ENCODE results near the gene FAM181A.
A peak's percentile ranks its signal among the peaks of the same experiment; 100 is the strongest.

The FAM181A gene

DNA sequence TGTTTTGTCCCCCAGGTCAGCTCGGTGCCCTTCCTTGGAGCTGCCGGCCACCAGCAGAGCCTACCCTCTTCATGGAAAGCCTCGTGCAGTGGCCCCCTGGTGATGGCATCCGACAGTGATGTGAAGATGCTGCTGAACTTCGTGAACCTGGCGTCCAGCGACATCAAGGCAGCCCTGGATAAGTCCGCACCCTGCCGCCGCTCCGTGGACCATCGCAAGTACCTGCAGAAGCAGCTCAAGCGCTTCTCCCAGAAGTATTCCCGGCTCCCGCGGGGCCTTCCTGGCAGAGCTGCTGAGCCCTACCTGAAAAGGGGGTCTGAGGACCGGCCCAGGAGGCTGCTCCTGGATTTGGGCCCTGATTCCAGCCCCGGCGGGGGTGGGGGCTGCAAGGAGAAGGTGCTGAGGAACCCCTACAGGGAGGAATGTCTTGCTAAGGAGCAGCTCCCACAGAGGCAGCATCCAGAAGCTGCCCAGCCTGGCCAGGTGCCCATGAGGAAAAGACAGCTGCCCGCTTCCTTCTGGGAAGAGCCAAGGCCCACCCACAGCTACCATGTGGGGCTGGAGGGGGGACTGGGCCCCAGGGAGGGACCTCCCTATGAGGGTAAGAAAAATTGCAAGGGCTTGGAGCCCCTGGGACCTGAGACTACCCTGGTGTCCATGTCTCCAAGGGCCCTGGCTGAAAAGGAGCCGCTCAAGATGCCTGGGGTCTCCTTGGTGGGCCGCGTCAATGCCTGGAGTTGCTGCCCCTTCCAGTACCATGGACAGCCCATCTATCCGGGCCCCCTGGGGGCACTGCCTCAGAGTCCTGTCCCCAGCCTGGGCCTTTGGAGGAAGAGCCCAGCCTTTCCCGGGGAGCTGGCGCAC lies 1.3 kb downstream of the FAM181A start:
- DNase-seq (ENCODE audit: low read depth in 2 of 2, low spot score in 1 of 2), result no peak

DNA sequence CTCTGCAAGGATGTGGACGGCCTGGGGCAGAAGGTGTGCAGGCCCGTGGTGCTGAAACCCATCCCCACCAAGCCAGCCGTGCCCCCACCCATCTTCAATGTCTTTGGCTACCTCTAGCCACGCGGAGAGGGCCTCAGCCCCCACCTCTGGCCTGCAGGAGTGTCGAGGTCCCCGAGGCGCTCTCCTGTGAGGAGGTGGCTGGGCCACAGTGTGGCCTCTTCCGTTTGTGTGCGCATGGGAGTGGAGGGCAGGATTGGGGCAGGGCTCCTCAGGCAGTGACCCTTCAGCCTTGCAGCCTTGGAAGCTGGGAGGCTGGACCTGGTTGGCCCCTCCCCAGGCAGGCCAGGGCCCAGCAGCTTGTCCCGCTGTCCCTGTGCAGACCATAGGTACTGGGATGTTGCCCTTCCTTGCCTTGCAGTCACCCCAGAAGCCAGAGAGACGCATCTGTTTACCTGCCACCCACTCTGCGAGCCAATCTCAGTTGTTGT lies 1.9 kb downstream of the FAM181A start:
- no peak for DNase-seq (ENCODE audit: low read depth in 2 of 2, low spot score in 1 of 2)

DNA sequence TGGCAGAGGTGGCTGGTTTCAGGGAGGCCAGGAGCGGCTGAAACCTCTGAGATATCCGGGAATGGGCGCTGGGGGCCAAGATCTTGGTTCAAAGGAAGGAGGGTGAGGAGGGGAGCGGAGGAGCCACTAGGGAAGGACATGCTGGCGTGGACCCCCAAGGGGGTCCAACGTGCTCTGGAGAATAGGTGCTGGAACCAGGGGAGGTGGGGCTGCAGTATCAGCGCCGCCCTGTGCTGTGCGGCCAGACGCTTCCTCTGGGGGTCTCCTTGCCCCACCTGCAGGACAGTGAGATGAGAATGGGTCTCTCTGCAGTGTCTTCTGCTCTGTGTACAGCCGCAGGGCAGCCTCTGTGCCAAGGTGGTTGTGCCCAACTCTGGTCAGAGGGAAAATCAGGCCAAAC lies 2.5 kb downstream of the FAM181A start:
- no peak for DNase-seq (ENCODE audit: low read depth in 2 of 2, low spot score in 1 of 2)

DNA sequence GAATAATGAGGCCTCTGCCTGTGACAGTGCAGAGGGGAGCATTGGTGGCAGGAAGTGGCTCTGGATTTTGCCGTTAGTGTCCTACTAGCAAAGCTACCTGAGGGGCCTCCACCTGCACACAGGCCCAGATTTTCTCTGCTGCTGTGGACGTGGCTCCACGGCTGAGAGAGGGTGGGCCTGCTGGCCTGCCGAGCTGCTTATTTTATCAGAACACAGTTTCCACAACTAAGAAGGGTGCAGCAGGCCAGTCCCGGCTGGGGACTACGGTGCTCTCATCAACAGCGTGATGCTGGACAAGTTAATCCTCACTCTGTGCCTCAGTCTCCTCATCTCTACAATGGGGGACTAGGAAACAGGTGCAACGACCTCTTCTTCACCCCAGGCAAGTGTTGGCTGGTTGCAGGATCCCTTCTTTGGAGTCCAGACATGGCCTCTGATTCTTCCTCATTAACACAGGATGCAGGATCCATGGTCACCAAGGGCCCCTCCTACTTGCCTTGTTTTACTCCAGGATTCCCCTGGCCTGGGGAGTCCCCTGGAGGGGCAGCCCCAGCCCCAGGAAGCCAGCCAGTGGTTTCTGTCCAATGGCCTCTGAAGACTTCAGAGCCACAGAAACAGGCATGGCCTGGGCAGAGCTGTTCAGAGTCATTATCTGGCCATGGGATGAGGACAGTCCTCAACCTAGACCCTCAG lies 3.3 kb downstream of the FAM181A start:
- no peak for DNase-seq (ENCODE audit: low read depth in 2 of 2, low spot score in 1 of 2)

DNA sequence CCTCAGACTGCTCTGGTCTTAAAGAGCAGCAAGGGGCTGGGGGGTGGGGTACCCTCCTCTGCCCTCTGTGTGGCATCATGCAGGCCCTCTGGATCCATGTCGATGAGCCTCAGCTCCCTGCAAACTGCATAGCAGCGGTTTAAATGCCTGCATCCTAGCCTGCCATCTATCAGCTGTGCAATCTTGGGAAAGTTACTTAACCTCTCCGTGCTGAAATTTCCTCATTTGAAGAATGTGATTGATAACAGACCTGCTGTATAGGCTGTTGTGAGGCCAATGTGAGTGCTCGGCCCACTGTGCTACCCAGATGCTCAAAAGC lies 3.8 kb downstream of the FAM181A start:
- DNase-seq (ENCODE audit: low read depth in 2 of 2, low spot score in 1 of 2), result no peak

DNA sequence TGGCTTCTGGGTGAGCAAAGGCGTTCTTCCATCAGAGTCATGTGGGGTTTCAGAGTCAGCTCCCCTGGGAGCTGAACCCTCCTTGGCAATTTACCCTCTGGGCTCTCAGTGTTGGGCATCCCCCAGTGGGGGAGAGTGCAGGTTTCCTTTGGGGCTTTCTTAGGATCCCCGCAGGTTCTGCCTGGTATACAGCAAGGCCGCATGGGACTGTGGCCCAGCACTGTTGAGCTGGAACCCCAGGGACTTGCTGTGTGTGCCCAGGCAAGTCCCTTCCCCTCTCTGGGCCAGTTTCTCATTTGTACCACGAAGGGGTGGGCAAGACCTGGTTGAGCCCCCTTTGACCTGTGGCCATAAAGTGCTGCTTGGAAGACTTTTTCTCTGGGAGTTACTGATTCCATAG lies 5.5 kb downstream of the FAM181A start:
- no peak for DNase-seq (ENCODE audit: low read depth in 2 of 2, low spot score in 1 of 2)

DNA sequence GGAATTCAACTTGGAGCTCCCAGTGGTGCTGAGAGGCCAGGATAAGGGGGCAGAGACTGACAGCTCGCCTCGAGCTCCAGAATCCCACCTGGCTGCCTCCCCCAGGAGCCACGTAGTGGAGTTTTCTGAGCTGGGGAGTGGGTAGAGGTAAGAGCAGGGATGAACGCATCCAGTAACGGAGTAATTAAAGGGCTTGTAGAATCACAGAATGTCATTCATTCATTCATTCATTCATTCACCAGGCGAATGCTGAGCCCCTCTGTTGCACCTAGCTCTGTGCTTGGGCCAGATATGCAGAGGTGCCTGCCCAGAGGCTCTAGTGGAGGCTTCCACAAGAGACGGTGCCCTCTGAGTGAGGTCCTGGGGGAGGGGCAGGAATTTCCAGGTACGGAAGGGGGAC lies 8.1 kb downstream of the FAM181A start:
- no peak for DNase-seq (ENCODE audit: low read depth in 2 of 2, low spot score in 1 of 2)

DNA sequence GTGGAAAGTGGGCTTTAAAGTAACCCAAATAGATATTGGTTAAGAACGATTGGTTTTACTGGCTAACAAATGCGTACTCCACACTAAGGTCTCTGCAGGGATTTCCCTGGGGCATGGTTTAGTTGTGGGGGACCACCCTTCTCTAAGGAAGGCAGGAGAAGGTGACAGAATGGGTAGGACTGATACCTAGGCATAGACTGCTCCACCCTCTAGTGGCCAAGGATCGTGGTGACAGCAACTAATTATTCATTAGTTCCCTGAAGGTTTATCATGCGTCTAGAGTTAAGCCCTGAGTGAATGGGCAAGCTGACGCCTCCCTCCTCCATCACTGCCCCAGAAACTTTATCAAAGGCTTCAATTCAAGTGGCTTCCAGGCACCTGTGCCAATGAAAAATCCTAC lies 9.1 kb downstream of the FAM181A start:
- DNase-seq (ENCODE audit: low read depth in 2 of 2, low spot score in 1 of 2), result no peak

DNA sequence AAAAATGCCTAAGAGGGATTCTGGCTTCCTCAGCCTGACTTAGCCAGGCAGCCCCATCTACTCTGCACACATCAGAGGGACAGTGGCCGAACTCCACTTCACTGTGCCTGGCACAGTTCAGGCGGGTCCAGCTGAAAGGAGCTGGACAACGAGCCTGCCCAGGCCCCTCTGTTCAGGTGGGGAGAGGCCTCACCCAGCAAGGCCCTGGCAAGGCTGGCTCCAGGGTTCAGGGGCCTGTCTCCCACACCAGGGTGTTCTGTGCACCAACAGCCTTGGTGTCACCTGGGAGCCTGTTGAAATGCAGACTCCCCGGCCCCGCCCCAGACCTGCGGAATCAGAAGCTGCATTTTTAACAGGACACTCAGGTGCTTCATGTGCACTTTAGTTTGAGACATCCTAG lies 9.8 kb downstream of the FAM181A start:
- no peak for DNase-seq (ENCODE audit: low read depth in 2 of 2, low spot score in 1 of 2)

DNA sequence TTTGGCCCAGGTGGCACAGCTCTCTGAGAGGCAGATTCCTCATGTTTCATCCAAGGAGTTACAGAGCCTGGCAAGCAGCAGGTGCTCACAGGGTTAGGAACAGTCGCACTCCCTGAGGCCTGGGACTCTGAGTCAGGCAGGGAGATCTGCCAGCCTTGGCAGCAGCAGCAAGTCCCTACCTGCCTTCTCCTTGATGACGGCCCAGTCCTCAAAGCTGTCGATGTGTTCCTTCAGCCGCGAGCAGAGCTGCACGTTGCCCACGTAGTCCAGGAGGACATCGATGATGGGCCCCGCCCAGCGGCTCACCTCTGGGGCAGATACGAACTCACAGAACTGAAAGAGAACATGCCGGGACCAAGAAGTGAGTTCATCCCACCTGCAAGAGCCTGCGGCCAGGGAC lies 10.4 kb downstream of the FAM181A start:
- no peak for DNase-seq (ENCODE audit: low read depth in 2 of 2, low spot score in 1 of 2)

DNA sequence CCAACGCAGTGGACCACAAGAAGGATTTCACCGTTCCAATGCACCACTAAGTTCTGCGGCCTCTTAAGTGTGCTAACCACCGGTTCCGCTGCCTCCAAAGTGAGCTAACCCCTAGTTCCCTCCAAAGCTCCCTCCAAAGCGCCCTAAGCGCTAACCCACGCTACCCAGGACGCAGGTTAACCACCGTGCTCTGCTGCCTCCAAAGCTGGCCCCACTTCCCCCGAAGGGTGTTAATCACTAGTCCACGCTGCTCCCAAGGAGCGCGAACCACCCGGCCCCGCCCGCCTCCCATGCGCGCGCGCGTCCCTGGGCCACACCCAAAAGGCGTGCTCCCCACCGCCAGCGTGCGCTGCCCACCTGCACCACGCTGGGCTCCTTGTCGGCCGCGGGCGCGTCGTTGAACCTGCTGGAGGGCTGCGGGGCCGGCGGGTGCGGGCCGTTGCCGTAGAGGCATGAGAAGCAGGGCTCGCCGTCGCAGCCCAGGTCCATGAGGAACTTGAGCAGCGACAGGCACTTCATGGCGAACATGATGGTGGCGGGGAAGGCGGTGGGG lies 11.7 kb downstream of the FAM181A start:
- DNase-seq (ENCODE audit: low read depth in 2 of 2, low spot score in 1 of 2), result no peak

DNA sequence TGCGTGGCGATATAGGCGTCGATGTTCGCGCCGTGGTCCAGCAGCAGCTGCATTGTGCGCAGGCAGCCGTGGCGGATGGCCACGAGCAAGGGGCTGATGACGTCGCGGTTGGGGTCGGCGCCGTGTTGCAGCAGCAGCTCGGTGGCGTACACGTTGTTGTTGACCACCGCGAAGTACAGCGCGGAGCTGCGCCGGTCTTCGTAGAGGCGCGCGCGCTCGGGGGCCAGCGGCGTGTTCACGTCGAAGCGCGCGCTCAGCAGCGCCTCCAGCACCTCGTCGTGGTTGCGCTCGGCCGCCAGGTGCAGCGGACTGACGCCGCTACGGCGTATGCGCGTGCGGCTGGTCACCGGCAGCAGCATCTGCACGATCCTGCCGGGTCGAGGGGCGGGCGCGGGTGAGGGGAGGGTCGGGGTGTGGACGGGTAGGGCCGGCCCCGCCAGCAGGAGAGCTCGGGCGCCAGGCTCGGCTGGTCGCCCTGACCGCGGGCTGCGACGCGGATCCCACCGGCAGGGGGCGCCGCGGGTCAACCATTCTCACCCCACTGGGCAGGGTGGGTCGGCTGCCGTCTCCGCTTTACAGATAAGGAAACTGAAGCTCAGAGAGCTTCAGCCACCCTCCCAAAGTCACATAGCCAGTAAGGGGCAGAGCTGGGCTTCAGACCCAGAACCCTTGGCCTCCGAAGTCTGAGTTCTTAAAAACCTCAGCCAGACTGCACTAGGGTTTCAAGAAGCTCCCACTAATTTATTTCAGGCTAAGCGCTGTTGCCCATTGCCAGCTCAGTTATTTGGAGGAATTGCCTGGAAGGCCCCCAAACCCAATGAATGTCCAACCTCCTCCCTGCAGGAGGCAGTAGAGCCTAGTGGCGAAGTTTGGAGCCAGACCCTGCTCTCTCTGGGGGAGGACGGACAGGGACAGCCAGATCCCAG lies 12.4 kb downstream of the FAM181A start:
- DNase-seq (ENCODE audit: low read depth in 2 of 2, low spot score in 1 of 2), result peak; percentile 86 to 90

DNA sequence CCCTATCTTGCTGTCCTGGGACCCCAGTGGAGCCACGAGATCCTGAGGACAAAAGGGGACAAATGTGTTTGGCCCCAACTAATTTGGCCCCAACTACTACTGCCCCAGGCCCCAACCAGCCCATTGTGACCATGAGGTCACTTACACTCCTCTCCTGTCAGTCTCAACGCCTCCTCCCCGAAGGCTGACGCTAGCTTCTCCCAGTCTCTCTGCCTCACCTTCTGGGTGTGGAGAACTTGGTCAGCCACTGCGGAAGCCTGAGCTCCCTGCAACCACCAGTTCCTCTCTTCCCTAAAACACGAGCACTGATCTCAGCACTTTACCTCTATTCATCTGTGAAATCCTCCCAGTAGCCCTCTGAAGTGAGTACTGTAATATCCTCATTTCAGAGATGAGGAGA lies 13.3 kb downstream of the FAM181A start:
- no peak for DNase-seq (ENCODE audit: low read depth in 2 of 2, low spot score in 1 of 2)

DNA sequence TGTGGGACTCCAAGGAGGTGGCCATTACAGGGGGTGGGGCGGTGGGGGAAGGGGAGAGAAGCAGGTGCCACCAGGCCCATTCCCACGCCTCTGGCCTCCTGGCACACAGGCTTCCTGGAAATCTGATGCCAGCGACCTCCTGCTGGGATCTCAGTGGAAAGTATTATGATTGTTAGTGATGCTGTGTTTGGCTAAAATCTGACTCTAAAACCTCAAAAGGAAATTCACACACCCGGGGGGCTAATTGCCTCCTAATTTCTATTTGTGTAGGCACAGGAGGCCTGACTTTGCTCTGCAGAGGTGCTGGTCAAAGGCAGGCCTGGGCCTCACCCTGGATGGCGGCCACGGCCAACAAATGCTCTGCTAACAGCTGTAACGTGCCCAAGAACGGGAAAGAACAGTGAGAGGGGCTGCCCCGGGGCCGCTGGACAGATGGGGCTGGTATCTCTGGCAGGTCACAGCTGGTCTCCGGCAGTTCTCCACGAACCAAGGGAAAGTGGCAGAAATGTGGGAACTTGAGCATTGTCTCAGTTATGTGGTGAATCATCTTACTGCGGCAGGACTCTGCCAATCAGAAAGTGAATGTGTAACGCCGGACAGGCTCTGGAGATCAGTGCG lies 14.3 kb downstream of the FAM181A start:
- DNase-seq (ENCODE audit: low read depth in 2 of 2, low spot score in 1 of 2), result no peak

DNA sequence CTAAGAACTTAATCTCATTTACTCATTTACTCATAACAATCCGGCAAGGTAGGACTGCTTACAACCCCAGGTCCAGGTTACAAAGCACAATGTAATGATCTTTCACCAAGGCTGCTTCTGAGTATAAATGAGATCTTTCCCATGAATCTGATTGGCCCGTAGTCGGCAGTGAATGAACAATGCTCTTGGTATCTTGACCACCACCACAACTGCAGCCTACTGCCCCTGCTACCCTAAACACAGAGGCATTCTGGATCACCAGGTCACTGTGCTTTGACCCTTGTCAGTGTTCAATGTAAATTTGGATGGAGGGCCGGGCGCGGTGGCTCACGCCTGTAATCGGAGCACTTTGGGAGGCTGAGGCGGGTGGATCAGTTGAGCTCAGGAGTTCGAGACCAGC lies 15.9 kb downstream of the FAM181A start:
- DNase-seq (ENCODE audit: low read depth in 2 of 2, low spot score in 1 of 2), result no peak

DNA sequence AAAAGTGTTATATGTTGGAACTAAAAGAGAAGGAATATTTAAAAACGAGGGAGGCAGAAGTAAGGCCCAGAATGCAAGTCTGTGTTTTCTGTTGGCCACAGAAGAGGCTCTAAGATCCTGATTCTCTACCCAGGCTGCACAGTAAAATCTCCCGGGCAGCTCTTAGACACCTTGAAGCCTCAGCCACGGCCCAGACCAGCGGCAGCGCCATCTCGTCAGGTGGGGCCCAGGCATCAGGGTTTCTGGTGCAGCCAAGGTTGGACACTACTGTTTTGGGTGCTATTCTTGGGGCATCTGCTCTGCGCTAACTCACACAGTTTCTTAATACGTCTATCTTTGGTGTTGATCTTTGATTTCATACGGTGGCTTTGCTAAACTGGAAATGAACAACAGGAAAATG lies 16.8 kb downstream of the FAM181A start:
- DNase-seq (ENCODE audit: low read depth in 2 of 2, low spot score in 1 of 2), result no peak

DNA sequence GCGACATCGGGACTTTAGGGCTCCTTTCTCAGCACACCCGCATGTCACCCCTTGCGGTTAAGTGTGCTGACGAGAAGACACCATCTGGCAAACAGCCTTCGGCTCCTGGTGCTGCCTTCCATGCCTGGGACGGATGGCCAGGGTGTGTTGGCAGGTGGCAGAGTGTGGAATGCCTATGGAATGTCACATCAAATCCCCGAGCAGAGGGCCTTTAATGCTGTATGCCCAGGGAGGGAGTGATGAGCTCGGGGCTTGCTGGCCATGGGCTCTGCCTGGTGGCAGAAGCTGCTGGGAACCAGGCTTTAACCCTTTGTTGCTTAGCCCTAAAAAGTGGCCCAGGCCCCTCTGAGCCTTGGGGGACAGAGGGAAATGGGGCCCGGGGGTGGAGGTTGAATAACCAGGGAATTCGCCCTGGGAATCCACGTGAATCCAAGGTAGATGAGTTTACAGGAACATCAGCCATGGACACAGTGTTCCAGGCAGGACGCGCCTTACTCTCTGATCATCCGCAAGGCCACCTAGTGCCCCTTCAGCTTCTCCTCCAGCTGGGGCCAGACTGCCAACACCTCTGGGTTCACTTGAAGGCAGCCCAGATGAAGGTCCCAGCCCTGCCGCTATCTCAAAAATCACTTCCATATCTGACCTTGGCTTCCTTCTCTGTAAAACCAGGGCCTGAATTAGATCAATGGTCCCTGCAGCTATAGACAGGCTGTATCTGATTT lies 17.4 kb downstream of the FAM181A start:
- no peak for DNase-seq (ENCODE audit: low read depth in 2 of 2, low spot score in 1 of 2)

DNA sequence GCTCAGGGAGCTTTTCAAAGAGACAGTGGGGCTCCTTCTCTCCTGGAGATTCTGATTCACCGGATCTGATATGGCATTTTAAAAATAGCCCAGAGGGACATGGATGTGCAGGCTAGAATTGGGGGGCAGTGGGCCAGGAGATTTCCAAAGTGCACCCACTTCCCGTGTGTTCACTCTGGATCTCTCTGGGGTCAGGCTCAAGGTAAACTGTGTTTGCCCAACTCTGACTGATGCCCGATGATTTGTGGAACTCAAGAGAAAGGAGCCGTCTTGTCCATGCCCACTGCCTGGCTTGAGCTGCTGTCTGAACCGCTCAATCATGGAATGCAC lies 17.9 kb downstream of the FAM181A start:
- no peak for DNase-seq (ENCODE audit: low read depth in 2 of 2, low spot score in 1 of 2)

DNA sequence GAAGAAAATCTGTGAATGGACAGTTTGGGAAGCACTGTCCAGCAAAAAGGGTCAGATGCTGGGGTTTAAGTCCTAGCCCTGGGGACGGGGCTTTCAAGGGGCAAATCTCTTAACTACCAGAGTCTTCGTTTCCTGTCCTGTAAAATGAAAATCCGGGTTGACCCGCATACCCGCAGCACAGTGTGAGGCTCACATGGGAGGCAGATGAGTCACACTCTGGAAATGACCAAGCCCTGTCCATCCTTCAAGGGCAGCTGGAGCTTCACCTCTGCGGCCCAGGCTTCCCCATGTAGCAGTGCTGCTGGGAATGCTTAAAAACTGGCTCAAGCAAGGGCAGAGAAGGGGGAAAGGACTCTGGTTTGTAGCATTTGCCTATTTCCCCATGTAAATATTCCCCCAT lies 19.0 kb downstream of the FAM181A start:
- no peak for DNase-seq (ENCODE audit: low read depth in 2 of 2, low spot score in 1 of 2)

DNA sequence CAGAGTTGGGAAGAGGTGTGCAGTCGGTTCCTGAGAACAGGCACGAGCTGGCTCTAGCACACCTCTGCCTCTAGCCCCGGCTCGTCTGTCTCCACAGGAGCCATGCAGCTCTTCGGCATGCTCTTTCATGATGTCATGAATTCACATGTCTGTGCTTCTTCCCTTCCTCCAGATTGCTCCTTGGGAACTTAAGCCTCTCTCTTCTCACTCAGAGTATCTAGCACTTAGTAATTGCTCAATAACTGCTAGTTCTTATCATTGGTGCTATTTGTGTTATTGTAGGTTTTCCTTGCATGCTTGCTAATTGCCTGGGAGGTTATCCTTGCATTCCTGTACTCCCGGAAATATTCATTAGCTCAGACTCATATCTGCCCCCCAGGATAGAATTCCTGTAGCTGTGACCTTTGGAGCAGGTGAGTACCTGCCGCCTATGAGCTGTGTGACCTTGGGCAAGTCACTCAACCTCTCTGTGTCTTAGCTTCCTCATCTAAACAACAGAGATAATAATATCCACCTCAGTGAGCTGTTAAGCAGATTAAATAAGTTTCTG lies 19.5 kb downstream of the FAM181A start:
- DNase-seq (ENCODE audit: low read depth in 2 of 2, low spot score in 1 of 2), result no peak
